Caki2 (cell line): ENCODE results near the gene FKBP2. TPM values are rescaled to one million over a fixed set of nuclear protein-coding genes. Genes with fewer than 3 reads are reported as not detected.

Source experiments
- DNase-seq: peaks from one replicate; pipeline ENCODE4 v3.0.0-alpha.2; 2015; ENCODE audit warnings: low read depth
- in situ Hi-C: cut with HindIII; loops from 2 replicates; pipeline ENCODE4 v1.10.0; 2016; ENCODE audit warnings: low sequenced_read_pairs, low pct_unique_long_range_greater_than_20kb, mixed read lengths
- total RNA-seq: library from RNA; depleted of rRNA; stranded (reverse); fragments of >200 nt; shearing (Covaris generic); gene quantifications from 2 replicates; pipeline ENCODE4 v1.2.3, GENCODE V29; 2014; ENCODE audit warnings: low replicate concordance

The FKBP2 gene
- total RNA-seq, 1 experiment from 2014 or later = 46.1 TPM

GRCh38 chr11:64256300-64256699 is 15.4 kb downstream of the FKBP2 start:
- in situ Hi-C loops = no loop called here
- DNase-seq = no peak

GRCh38 chr11:64258356-64258755 is 17.5 kb downstream of the FKBP2 start:
- in situ Hi-C loops = no loop called here
- no peak for DNase-seq

GRCh38 chr11:64258946-64259532 is 18.1 kb downstream of the FKBP2 start:
- DNase-seq = no peak
- in situ Hi-C loops = no loop called here

DNA sequence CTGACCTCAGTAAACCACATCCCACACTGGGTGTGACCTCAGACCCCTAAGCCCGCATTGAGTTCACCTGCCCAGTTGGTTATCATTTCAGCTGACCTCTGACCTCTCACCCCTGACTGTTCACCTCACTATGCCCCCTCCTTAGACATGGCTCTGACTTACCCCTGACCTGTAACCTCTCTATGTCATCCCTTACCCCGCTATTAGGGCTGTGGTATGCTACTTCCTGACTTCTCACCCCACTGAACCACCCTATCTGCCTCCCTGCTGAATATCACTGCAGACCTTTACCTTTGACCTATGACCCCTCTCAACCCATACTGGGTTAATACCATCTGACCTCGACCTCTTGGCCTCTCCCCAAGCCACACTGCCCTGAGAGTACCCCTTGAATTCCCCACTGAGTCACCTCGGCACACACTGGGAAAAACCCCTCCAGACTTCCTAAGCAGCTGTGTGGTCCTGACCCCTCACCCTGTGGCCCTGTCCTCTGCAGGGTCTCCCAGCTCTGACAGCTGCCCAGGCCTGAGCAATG is 18.7 kb downstream of the FKBP2 start:
- in situ Hi-C loops = no loop called here
- DNase-seq = no peak

DNA sequence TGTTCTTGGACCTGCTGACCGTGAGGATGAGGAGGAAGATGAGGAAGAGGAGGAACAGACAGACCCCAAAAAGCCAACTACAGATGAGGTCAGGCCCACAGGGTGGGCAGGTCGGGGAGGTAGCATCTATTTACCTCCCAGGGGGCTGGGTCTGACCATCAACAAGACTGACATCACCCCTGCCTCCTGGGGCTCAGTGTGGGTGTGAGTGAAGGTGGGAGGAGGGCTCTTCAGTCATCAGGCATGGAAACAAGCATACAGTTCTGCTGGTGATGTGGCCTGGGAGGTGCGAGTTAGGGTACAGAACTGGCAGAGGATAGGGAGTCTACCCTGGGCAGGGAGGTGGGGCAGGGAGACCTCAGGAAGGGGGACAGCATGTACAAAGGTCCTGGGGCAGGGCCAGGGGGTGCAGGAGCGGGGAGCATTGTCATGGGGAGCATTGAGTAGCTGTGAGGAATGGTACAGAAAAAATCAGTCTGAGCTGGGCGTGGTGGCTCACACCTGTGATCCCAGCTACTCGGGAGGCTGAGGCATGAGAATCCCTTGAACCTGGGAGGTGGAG is 19.3 kb downstream of the FKBP2 start:
- in situ Hi-C loops = no loop called here
- DNase-seq = no peak

DNA sequence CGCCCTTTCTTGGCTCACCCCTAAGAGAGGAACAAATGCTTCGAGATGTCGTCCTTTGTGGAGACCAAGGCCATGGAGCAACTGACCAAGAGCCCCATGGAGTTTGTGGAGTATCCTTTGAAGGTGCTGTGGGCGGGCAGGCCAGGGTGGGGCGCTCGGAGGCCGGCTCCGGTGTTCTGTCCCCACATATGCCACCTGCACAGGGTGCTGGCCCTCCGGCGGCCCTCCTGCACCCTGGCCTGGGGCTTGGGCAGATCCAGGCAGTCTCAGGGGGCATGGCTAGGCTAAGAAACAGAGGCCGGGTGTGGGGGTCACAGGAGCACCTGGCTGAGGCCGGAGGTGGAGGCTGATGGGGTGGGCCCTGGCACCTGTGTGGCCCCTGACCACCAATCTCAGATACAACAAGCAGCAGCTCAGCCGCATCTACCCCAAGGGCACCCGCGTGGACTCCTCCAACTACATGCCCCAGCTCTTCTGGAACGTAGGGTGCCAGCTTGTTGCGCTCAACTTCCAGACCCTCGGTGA is 20.7 kb downstream of the FKBP2 start:
- DNase-seq = no peak
- in situ Hi-C loops = no loop called here

- in situ Hi-C loops = no loop called here
- no peak for DNase-seq
Measured at GRCh38 chr11:64262271-64263002, 21.5 kb downstream of the FKBP2 start.

DNA sequence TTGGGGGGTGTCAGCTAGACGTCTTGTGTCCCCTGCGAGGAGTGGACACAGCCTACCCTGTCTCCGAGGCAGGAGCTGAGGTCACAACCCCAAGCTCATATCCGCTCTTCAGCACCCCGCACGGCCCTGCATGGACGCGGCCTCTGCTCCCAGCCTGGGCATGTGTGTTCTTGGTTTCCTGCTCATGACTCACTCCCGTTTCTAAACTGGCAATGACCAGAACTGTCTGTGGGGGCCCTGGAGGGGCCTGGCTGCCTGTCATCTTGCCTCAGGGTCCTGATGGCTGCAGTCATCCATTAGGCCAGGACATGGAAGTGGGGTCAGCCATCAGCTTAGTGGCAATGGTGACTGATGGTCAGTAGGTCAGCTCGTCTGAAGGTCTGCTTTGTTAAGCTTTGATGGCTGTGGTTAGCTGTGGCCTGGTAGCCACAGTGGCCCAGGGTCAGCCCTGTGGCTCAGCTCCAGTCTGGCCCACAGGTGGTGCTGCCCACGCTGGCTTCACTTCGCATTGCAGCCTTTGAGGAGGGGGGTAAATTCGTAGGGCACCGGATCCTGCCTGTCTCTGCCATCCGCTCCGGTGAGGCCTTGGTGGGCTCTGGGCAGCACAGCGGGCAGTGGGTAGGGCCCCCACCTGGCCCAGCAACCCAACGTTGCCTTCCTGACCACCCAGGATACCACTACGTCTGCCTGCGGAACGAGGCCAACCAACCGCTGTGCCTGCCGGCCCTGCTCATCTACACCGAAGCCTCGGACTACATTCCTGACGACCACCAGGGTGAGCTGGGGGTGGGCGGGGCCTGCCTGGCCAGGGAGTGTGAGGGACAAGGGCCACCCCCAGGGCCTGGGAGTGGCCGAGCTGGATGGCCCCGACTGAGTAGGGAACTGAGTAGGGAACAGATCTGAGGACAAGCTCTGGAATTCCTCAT is 22.4 kb downstream of the FKBP2 start:
- in situ Hi-C loops = no loop called here
- no peak for DNase-seq

DNA sequence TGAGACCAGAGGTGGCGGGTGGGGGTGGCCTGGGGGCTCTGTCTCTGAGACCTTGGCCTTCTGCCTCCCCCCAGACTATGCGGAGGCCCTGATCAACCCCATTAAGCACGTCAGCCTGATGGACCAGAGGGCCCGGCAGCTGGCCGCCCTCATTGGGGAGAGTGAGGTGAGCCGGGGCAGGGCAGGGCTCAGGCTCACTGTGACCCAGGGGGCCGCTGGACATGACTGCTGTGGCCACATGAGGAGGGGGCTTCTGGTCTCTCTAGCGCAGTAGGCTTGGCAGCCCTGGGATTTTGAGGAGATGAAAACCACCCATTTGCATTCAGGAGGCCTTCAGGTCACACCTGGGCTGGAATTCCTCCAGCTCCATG is 23.0 kb downstream of the FKBP2 start:
- in situ Hi-C loops = no loop called here
- DNase-seq = no peak

- DNase-seq = no peak
- in situ Hi-C loops = no loop called here
Measured at GRCh38 chr11:64264371-64264852, 23.5 kb downstream of the FKBP2 start.

GRCh38 chr11:64265176-64266160 is 24.6 kb downstream of the FKBP2 start:
- in situ Hi-C loops = no loop called here
- no peak for DNase-seq

DNA sequence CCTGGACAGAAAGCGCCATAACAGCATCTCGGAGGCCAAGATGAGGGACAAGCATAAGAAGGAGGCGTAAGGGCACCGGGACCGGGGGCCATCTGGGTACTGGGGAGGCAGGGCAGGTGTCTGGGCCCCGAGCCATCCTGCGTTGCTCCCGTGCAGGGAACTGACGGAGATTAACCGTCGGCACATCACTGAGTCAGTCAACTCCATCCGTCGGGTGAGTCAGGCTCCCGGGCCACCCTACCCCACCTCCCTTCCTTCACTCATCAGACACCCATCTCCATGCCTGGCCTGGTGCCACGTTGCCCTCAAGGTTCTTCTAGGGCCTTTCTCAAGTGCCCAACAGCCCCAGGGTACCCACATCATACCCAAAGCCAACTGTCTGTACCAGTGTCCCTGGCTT is 25.4 kb downstream of the FKBP2 start:
- in situ Hi-C loops = no loop called here
- no peak for DNase-seq

DNA sequence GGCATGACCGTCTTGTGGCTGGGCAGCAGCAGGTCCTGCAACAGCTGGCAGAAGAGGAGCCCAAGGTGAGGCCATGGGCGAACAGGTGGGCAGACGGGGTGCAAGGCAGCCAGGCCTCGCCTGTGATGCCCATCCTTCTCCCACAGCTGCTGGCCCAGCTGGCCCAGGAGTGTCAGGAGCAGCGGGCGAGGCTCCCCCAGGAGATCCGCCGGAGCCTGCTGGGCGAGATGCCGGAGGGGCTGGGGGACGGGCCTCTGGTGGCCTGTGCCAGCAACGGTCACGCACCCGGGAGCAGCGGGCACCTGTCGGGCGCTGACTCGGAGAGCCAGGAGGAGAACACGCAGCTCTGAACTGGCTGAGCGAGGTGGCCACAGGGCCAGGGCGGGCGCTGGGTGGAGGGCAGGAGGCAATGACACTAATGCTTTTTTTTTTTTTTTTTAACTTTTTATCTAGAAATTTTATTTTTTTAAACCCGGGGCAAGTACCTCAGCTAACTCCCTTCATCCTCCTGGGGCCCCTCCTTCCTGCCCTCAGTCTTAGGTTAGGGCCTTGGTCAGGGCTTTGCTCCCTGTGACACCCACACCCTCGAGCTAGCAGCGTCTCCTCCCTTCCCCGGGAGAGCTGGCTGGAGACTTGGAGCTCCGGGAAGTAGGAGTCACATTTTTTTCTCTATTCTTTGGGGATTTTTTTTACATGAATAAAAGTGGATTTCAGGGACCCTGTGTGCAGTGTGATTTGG is 26.5 kb downstream of the FKBP2 start:
- in situ Hi-C loops = no loop called here
- DNase-seq = no peak

DNA sequence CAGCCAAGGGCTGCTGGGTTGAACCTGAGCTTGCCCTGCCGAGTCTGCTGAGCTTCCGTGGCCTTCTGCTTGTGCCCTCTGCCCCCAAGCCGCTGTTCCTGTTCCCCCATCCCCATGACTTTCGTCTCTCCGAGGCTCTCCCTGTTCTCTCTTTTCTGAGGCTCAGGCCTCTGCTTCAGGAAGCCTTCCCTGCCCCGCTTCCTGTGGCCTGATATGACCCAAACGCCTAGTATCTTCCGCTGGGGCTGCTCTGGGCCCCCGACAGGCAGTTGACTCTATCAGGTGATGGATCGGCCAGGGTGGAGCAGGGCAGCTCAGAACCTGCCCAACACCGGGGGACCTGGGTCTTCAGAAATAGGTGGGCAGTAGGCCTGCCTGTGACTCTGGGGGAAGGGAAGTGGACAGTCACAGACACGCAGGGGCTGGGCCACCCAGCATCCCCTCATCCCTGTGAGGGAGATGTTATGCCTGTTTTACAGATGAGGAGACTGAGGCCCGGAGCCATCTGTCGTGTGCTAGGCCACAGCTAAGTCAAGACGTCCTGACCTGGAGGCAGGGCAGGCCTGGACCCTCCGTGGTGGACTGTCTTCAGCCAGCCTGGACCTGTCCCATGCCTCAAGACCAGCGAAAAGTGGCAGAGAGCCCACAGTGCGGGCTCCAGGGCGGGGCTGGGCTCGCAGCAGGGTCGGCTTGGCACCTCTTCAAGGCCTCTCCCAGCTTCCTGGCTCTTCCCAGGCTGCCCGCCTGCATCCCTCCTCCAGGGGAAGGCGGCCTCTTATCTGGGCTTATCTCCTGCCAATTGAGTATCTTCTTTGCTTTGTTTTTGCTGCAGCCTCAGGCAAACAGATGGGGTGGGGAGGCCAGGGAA is 27.4 kb downstream of the FKBP2 start:
- in situ Hi-C loops = no loop called here
- DNase-seq = peak; percentile 44

DNA sequence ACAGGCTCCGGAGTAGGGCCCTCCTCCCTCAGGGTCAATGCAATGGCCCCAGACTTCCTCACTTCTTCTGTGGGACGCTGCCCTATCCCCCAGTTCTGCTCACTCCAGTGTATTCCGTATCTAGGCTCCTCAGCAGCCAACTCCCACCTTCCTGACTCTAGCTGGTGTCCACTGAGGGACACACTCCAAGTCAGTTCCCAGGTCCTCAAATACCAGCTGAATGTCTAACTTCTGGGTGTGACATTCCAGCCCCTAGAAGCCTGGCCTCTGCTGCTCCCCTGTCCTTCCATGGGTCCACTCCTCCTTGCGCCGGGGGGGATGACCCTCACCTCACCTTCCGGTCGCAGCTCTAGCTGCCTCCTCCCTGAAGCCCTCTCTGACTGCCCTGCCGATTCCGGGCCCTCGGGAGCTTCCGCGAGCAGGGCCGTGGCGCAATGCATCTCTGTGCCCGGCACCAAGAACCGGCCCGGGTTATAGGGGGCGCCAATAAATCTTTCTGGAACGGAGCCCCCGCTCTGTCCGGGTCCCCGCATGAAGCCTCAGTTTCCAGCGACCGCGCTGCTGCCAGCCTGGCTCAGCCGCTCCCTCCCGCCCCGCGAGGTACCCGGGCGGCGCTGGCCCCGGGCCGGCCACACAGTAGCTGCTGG is 28.1 kb downstream of the FKBP2 start:
- in situ Hi-C loops = no loop called here
- peak; percentile 50 for DNase-seq
